ENCODE data around the gene IRX3. TPM values are rescaled to one million over a fixed set of nuclear protein-coding genes. Genes with fewer than 3 reads are reported as not detected.

IRX3 gene
- total RNA-seq, 1 donor from 2014 or later, result 4.1 TPM

DNA sequence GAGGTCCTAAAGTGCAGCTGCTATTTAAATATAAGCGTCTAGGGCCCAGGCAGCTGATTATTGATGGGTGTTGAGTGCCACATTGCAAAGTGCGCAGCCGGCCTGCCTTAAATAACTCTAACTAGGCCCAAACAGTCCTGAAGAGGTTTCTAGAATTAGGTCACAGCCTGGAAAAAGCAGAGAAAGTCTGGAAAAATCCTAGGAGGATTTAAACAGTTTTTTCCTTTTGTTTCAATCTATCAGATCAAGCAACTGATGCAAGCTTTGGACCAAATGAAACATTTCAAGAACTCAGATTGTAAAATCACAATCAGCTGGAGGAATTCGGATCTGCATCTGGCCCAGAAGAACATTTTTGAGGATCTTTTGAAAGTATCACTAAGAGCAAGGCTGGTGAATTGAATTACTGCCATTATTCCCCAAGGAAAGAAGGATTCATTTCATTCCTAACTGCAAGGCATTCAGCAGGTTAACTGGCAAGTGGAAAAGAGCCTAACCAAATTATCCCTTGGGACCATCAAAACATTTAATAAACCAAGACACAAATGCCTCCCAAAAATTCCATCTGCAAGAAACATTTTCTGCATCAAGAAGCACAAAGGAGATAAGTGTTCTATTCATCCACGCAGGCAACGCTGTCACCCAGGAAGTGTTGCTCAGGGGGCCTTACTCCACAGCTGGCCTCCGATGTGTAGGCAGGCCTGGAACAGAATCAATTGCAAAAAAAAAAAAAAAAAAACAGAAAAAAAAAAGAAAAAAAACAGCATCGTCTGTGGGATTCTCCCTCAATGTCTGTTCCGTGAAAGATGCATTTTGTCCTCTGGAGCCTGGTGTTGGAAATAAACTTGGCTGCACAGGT, 46.1 kb downstream of the IRX3 start:
- peaks cover 13% of the 10 kb centered on the region for H3K27me3 Mint-ChIP-seq
- no peaks in the 10 kb centered on the region for H3K4me1 Mint-ChIP-seq (ENCODE audit: low read depth)
- no peaks in the 10 kb centered on the region for H3K36me3 Mint-ChIP-seq (ENCODE audit: insufficient read depth)
- no peaks in the 10 kb centered on the region for H3K9me3 Mint-ChIP-seq (ENCODE audit: low read depth)
- no peak overlapping the region for H3K27ac Mint-ChIP-seq
- TF ChIP-seq, protein P1, sequence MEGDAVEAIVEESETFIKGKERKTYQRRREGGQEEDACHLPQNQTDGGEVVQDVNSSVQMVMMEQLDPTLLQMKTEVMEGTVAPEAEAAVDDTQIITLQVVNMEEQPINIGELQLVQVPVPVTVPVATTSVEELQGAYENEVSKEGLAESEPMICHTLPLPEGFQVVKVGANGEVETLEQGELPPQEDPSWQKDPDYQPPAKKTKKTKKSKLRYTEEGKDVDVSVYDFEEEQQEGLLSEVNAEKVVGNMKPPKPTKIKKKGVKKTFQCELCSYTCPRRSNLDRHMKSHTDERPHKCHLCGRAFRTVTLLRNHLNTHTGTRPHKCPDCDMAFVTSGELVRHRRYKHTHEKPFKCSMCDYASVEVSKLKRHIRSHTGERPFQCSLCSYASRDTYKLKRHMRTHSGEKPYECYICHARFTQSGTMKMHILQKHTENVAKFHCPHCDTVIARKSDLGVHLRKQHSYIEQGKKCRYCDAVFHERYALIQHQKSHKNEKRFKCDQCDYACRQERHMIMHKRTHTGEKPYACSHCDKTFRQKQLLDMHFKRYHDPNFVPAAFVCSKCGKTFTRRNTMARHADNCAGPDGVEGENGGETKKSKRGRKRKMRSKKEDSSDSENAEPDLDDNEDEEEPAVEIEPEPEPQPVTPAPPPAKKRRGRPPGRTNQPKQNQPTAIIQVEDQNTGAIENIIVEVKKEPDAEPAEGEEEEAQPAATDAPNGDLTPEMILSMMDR (IDR thresholded peaks at IDR 0.05; ENCODE audit: unreplicated experiment), result no peak
- no peak overlapping the region for H3K4me3 Mint-ChIP-seq (ENCODE audit: low read depth)
- DNase-seq (ENCODE audit: low spot score, unreplicated experiment), result no peak

DNA sequence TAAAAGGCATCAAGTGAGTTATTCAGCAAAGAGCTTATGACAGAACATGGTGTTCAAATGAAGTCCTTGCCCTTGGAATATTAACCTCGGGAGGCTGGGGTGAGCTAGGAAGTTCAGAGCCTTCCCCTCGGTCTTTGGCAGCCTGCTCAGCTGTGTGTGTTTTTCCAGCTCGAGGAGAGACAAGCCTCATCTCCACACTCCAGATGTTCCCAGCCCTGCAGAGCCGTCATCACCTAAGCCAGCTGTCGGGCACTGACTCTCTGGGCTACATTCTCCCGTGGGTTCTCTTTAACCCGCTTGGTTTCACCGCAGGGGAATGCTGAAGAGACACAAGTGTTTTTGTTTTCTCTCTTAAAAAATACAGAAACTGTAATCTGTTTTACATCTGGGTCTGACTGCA, 47.1 kb downstream of the IRX3 start:
- Mint-ChIP-seq H3K27ac (no peak overlapping the region), H3K4me1 (ENCODE audit: low read depth) (peaks cover 2% of the 10 kb centered on the region)
- DNase-seq (ENCODE audit: low spot score, unreplicated experiment), result no peak

DNA sequence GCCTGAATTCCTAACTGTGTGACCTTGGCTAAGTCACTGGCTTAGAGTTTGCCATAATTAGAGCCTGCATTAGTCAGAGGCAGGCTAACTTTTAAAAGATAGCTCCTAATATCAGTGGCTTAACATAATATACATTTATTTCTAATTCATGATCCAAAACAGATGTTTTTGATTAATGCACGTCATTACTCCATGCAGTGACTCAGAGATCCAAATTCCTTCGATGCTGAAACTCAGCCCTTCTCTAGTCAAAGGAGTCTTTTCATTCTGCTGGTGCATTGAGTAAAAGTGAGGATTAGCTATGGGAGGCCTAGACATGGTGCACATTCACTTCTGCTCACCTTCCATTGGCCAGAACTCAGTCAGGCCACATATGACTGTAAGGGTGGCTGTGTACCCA, 49.8 kb downstream of the IRX3 start:
- H3K4me3 Mint-ChIP-seq (ENCODE audit: low read depth), result no peak overlapping the region
- H3K4me1 Mint-ChIP-seq (ENCODE audit: low read depth), result peaks cover 2% of the 10 kb centered on the region
- H3K9me3 Mint-ChIP-seq (ENCODE audit: low read depth), result no peaks in the 10 kb centered on the region
- DNase-seq (ENCODE audit: low spot score, unreplicated experiment), result no peak
- TF ChIP-seq, protein P1 (IDR thresholded peaks at IDR 0.05; ENCODE audit: unreplicated experiment), result no peak
- H3K27me3 Mint-ChIP-seq, result peaks cover 9% of the 10 kb centered on the region
- H3K36me3 Mint-ChIP-seq (ENCODE audit: insufficient read depth), result no peaks in the 10 kb centered on the region
- no peak overlapping the region for H3K27ac Mint-ChIP-seq

More for the DNA sequence above, 47.1 kb downstream of the IRX3 start:
- H3K9me3 Mint-ChIP-seq (ENCODE audit: low read depth), result no peaks in the 10 kb centered on the region
- H3K4me3 Mint-ChIP-seq (ENCODE audit: low read depth), result no peak overlapping the region
- H3K27me3 Mint-ChIP-seq, result peaks cover 16% of the 10 kb centered on the region
- TF ChIP-seq, protein P1 (IDR thresholded peaks at IDR 0.05; ENCODE audit: unreplicated experiment), result no peak
- H3K36me3 Mint-ChIP-seq (ENCODE audit: insufficient read depth), result no peaks in the 10 kb centered on the region

DNA sequence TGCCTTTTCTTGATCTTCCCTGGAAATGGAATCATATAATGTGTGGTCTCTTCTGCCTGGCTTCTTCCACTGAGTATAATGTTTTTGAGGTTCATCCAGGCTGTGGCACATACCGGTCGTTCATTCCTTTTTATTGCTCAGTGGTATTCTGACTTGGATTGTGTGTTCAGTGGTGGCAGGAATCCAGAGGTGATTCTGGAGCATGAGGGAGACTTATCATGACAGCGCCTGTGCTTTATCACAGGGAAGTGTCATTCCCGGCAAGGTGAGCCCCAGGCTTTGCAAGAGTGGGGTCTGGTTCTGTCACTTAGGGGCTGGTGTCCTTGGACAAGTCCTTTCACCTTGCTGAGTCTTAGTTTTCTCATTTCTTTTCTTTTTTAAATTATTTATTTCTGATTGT, 53.0 kb downstream of the IRX3 start:
- Mint-ChIP-seq H3K36me3 (ENCODE audit: insufficient read depth) (no peaks in the 10 kb centered on the region), H3K9me3 (ENCODE audit: low read depth) (no peaks in the 10 kb centered on the region), H3K27ac (no peak overlapping the region), H3K4me3 (ENCODE audit: low read depth) (no peak overlapping the region), H3K27me3 (peaks cover 9% of the 10 kb centered on the region), H3K4me1 (ENCODE audit: low read depth) (peaks cover 2% of the 10 kb centered on the region)
- TF ChIP-seq, protein P1 (IDR thresholded peaks at IDR 0.05; ENCODE audit: unreplicated experiment), result no peak
- no peak for DNase-seq (ENCODE audit: low spot score, unreplicated experiment)

Measured in progenitor cell of endocrine pancreas (in vitro differentiated cells).